Stimulated activated CD8-positive, alpha-beta memory T cell treated with anti-CD3 and anti-CD28 coated beads, Interleukin-12 subunit alpha, Interleukin-12 subunit beta, amount 100 ng/mL, for 1 hour (primary cell): ENCODE measurements around the gene TMEM17.

Experiments used
- DNase-seq: peaks from one replicate; pipeline ENCODE4 v3.0.0-alpha.2; 2020; ENCODE audit warnings: low read depth

The TMEM17 gene

GRCh38 chr2:62472312-62472711 is 33.7 kb downstream of the TMEM17 start:
- DNase-seq = no peak

GRCh38 chr2:62471816-62472215 is 34.2 kb downstream of the TMEM17 start:
- DNase-seq = no peak

GRCh38 chr2:62471404-62471803 is 34.6 kb downstream of the TMEM17 start:
- no peak for DNase-seq

GRCh38 chr2:62469548-62469947 is 36.4 kb downstream of the TMEM17 start:
- DNase-seq = no peak

- DNase-seq = no peak
Measured at GRCh38 chr2:62469114-62469513, 36.9 kb downstream of the TMEM17 start.

- no peak for DNase-seq
Measured at GRCh38 chr2:62467475-62468321, 38.3 kb downstream of the TMEM17 start.

GRCh38 chr2:62467100-62467474 is 38.9 kb downstream of the TMEM17 start:
- no peak for DNase-seq

- DNase-seq = no peak
Measured at GRCh38 chr2:62466503-62466854, 39.5 kb downstream of the TMEM17 start.

- no peak for DNase-seq
Measured at GRCh38 chr2:62465741-62466502, 40.1 kb downstream of the TMEM17 start.

- DNase-seq = no peak
Measured at GRCh38 chr2:62465039-62465740, 40.8 kb downstream of the TMEM17 start.

- no peak for DNase-seq
Measured at GRCh38 chr2:62464221-62465007, 41.6 kb downstream of the TMEM17 start.

- DNase-seq = no peak
Measured at GRCh38 chr2:62462211-62462610, 43.8 kb downstream of the TMEM17 start.

GRCh38 chr2:62461707-62462106 is 44.3 kb downstream of the TMEM17 start:
- DNase-seq = no peak

GRCh38 chr2:62461017-62461553 is 44.9 kb downstream of the TMEM17 start:
- no peak for DNase-seq

- no peak for DNase-seq
Measured at GRCh38 chr2:62460175-62460574, 45.8 kb downstream of the TMEM17 start.

- no peak for DNase-seq
Measured at GRCh38 chr2:62459672-62460071, 46.3 kb downstream of the TMEM17 start.

GRCh38 chr2:62459106-62459505 is 46.9 kb downstream of the TMEM17 start:
- DNase-seq = no peak

- DNase-seq = no peak
Measured at GRCh38 chr2:62458671-62459081, 47.3 kb downstream of the TMEM17 start.

GRCh38 chr2:62458206-62458641 is 47.8 kb downstream of the TMEM17 start:
- DNase-seq = no peak

GRCh38 chr2:62457556-62457955 is 48.4 kb downstream of the TMEM17 start:
- DNase-seq = no peak

- peak; percentile 35 for DNase-seq
Measured at GRCh38 chr2:62456721-62457539, 49.1 kb downstream of the TMEM17 start.
